Measurements from ENCODE around the gene CHID1. TPM values are rescaled to one million over a fixed set of nuclear protein-coding genes. Genes with fewer than 3 reads are reported as not detected.

CHID1 gene
- total RNA-seq, 3 donors from 2014 or later: 52.3 to 64.3 (median 55.3) TPM

GRCh38 chr11:846496-847098 is 64.0 kb downstream of the CHID1 start:
- Histone ChIP-seq H3K4me3 (no peak overlapping the region), H3K4me1 (ENCODE audit: low read depth) (peaks cover 35% of the 10 kb centered on the region), H3K36me3 (ENCODE audit: low read depth) (no peaks in the 10 kb centered on the region), H3K9me3 (no peaks in the 10 kb centered on the region)
- ATAC-seq: no peak
- DNase-seq: no peak
- intact Hi-C loops (cut with DNase I, micrococcal nuclease): loop anchor here in 1 of 2 donors (5.0 kb wide), 1 partner anchor 206 kb away; no protein-coding TSS in a partner anchor
- no peak for TF ChIP-seq CTCF (IDR thresholded peaks at IDR 0.05)

GRCh38 chr11:845872-846495 is 64.6 kb downstream of the CHID1 start:
- intact Hi-C loops (cut with DNase I, micrococcal nuclease): loop anchor here in 1 of 2 donors (5.0 kb wide), 1 partner anchor 206 kb away; no protein-coding TSS in a partner anchor
- no peaks in the 10 kb centered on the region for H3K36me3 ChIP-seq (ENCODE audit: low read depth)
- no peak for ATAC-seq
- H3K4me3 ChIP-seq: no peak overlapping the region
- H3K9me3 ChIP-seq: no peaks in the 10 kb centered on the region
- peaks cover 41% of the 10 kb centered on the region for H3K4me1 ChIP-seq (ENCODE audit: low read depth)
- no peak for DNase-seq
- no peak for TF ChIP-seq CTCF (IDR thresholded peaks at IDR 0.05)

- intact Hi-C loops (cut with DNase I, micrococcal nuclease): loop anchor here in 1 of 2 donors (5.0 kb wide), 1 partner anchor 207 kb away; no protein-coding TSS in a partner anchor
- peak; percentile 1 for ATAC-seq
Measured at GRCh38 chr11:844693-845644, 65.6 kb downstream of the CHID1 start.

GRCh38 chr11:843818-844692 is 66.6 kb downstream of the CHID1 start:
- Histone ChIP-seq H3K9me3 (no peaks in the 10 kb centered on the region), H3K4me3 (no peak overlapping the region), H3K4me1 (ENCODE audit: low read depth) (peaks cover 42% of the 10 kb centered on the region), H3K36me3 (ENCODE audit: low read depth) (no peaks in the 10 kb centered on the region)
- peak; percentile 9 for ATAC-seq
- intact Hi-C loops (cut with DNase I, micrococcal nuclease): no loop called here
- TF ChIP-seq CTCF (IDR thresholded peaks at IDR 0.05): no peak
- peak; percentile 79 to 90 (median 79) for DNase-seq

More at GRCh38 chr11:844693-845644, 65.6 kb downstream of the CHID1 start:
- H3K9me3 ChIP-seq: no peaks in the 10 kb centered on the region
- H3K36me3 ChIP-seq (ENCODE audit: low read depth): no peaks in the 10 kb centered on the region
- peak; percentile 78 to 86 (median 80) for DNase-seq
- peaks cover 45% of the 10 kb centered on the region for H3K4me1 ChIP-seq (ENCODE audit: low read depth)
- TF ChIP-seq CTCF (IDR thresholded peaks at IDR 0.05): no peak
- H3K4me3 ChIP-seq: no peak overlapping the region
